ENCODE data around the gene AP2A2. TPM values are rescaled to one million over a fixed set of nuclear protein-coding genes. Genes with fewer than 3 reads are reported as not detected.

AP2A2 gene
- total RNA-seq, 1 donor from 2014 or later, result 92.0 TPM

DNA sequence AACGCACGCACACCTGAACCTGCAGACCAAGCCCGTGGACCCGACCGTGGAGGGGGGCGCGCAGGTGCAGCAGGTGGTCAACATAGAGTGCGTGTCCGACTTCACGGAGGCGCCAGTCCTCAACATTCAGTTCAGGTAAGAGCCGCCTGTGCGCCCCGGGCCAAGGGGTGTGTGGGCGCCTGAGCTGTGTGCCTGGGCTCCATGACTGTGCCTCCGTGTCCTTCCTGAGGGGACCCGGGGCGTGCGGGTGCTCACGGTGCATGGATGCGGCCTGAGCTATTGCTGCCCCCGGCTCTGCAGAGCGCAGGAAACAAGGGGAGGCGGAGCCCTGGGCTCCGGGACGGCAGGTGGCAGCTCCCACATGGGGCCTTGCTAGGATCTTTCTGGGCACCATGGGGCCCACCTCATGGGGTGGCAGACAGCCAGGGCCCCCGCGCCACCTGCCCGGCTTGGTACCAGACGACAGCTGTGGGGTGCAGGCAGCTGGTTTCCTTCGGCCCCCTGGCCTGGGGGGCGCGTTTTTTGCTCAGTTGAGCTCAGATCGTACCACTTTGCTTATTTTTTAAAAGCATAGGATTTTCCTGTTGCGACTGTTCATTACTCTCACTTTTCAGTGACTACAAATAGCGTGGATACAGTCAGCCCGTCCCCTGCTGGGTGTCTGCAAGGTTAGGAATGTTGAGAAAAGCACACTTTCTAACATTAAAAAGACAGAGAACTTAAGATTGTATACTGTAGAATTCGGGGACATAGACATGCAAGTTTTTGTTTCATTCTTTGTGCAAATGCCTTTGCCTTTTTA is 82.5 kb downstream of the AP2A2 start:
- intact Hi-C loops (cut with DNase I), result no loop called here
- Histone ChIP-seq H3K27me3 (no peaks in the 10 kb centered on the region), H3K27ac (no peak overlapping the region), H3K9me3 (no peaks in the 10 kb centered on the region), H3K36me3 (peaks cover 88% of the 10 kb centered on the region), H3K4me3 (no peak overlapping the region), H3K4me1 (no peaks in the 10 kb centered on the region)
- DNase-seq (no peak), ATAC-seq (no peak)
- no peak for TF ChIP-seq CTCF (IDR thresholded peaks at IDR 0.05)

DNA sequence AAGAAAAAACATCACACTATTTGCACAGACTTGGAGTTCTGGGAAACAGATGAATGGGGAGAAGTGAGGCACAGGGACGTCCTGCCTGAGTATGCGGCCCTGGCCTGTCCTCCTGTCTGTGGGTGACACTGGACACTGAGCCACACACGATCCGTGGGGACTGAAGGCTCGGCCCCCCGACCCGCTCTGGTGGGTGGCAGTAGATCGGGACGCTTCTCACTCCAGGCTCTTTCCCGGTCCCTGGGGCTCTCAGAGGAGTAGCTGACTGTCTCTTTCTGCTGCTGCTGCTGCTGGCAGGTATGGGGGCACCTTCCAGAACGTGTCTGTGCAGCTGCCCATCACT is 83.1 kb downstream of the AP2A2 start:
- H3K4me1 ChIP-seq, result no peaks in the 10 kb centered on the region
- no peaks in the 10 kb centered on the region for H3K27me3 ChIP-seq
- ATAC-seq (no peak), DNase-seq (no peak)
- intact Hi-C loops (cut with DNase I), result no loop called here
- TF ChIP-seq CTCF (IDR thresholded peaks at IDR 0.05), result no peak
- no peaks in the 10 kb centered on the region for H3K9me3 ChIP-seq
- no peak overlapping the region for H3K4me3 ChIP-seq
- H3K36me3 ChIP-seq, result peaks cover 88% of the 10 kb centered on the region
- H3K27ac ChIP-seq, result no peak overlapping the region

DNA sequence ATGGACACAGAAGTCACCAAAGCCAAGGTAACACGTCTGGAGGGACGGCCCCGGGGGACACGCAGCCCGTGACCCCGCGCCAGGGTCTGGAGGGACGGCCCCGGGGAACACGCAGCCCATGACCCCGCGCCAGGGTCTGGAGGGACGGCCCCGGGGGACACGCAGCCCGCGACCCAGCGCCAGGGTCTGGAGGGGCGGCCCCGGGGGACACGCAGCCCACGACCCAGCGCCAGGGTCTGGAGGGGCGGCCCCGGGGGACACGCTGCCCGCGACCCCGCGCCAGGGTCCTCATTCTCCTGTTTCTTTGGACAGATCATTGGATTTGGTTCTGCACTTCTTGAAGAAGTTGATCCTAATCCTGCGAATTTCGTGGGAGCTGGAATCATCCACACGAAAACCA is 83.7 kb downstream of the AP2A2 start:
- H3K4me3 ChIP-seq, result no peak overlapping the region
- H3K27me3 ChIP-seq, result no peaks in the 10 kb centered on the region
- ATAC-seq, result no peak
- no peak overlapping the region for H3K27ac ChIP-seq
- H3K9me3 ChIP-seq, result no peaks in the 10 kb centered on the region
- no peaks in the 10 kb centered on the region for H3K4me1 ChIP-seq
- peaks cover 83% of the 10 kb centered on the region for H3K36me3 ChIP-seq
- intact Hi-C loops (cut with DNase I), result no loop called here
- DNase-seq, result no peak
- no peak for TF ChIP-seq CTCF (IDR thresholded peaks at IDR 0.05)

DNA sequence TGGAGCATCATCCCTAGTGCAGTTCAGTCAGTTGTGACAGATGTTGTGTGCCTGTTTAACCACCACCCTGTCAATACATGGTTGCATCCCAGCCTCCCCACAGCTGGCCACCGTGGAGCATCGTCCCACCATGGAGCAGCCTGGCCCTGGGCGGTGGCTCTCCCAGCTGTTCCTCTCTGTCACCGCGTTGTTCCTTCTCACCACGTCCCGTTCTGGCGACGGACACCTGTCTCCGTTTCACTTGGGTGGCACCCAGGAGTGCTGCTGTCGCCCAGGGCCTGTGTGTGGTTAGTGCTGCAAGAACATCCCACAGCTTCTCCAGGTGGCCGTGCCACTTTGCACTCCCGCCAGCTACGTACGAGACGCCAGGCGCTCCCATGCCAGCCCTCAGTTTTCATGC is 84.3 kb downstream of the AP2A2 start:
- H3K36me3 ChIP-seq, result peaks cover 76% of the 10 kb centered on the region
- DNase-seq (no peak), ATAC-seq (no peak)
- H3K27me3 ChIP-seq, result no peaks in the 10 kb centered on the region
- intact Hi-C loops (cut with DNase I), result no loop called here
- H3K27ac ChIP-seq, result no peak overlapping the region
- no peak overlapping the region for H3K4me3 ChIP-seq
- no peaks in the 10 kb centered on the region for H3K9me3 ChIP-seq
- TF ChIP-seq CTCF (IDR thresholded peaks at IDR 0.05), result no peak
- H3K4me1 ChIP-seq, result no peaks in the 10 kb centered on the region

DNA sequence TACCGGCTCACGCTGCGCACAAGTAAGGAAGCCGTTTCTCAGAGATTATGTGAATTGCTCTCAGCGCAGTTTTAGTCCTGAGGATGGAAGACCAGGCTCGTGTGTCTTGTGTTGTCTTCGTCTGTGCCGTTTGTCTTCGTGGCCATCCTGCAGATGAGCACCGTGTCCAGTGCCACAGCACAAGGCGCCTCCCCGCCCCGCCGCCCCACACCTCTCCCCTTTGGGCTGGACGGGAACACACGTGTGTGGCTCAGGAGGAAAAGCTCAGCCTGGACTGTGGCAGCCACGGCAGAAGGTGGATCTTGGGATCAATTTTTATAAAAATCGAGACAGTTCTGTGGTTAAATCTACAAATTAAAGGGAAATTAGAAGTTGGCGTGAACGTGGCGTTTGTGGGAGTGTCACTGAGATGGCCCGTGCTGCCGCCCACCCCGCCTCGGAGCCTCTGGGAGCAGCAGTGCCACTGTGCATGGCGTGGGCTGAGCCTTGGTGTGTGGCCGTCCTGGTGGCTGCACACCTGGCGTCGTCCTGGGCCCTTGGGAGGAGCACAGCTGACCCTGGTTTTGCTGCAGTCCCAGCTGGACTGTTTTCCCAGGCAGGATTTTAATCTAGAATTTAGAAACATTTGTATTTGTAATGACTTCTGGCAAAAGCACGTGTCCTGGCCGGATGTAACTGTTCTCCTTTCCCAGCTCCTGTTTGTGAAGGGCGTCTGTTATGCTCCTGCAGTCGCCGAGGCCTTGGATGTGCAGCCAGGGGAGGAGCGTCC is 85.1 kb downstream of the AP2A2 start:
- no peak for DNase-seq
- Histone ChIP-seq H3K27ac (no peak overlapping the region), H3K9me3 (no peaks in the 10 kb centered on the region), H3K27me3 (no peaks in the 10 kb centered on the region), H3K4me3 (no peak overlapping the region), H3K4me1 (no peaks in the 10 kb centered on the region), H3K36me3 (peaks cover 69% of the 10 kb centered on the region)
- intact Hi-C loops (cut with DNase I), result no loop called here
- TF ChIP-seq CTCF (IDR thresholded peaks at IDR 0.05), result no peak
- no peak for ATAC-seq
